T-helper 17 cell (primary cell): Measurements from ENCODE around the gene ELAC2. TPM values are rescaled to one million over a fixed set of nuclear protein-coding genes. Genes with fewer than 3 reads are reported as not detected.

Source experiments
- ATAC-seq: fragments of 150-1000 bp; cut with Tn5 transposase; 2 replicates; pipeline ENCODE4 v1.10.0; 2021; ENCODE audit warnings: mild to moderate bottlenecking, moderate library complexity
- DNase-seq, 3 donors: peaks; one replicate each; pipeline versions ENCODE4 v3.0.0 to v3.0.0-alpha.2; 2020 to 2021
- H3K9me3 ChIP-seq: one replicate; pipeline ENCODE4 v1.7.0; 2013; ENCODE audit warnings: low read length, mild to moderate bottlenecking; ENCODE audit not compliant: control insufficient read depth, poor library complexity, severe bottlenecking
- H3K27ac Mint-ChIP-seq: one replicate; pipeline ENCODE4 v1.8.0; 2022; ENCODE audit warnings: mild to moderate bottlenecking, moderate library complexity, mixed read lengths
- H3K27me3 Mint-ChIP-seq: one replicate; pipeline ENCODE4 v1.8.0; 2022; ENCODE audit warnings: mixed read lengths
- H3K36me3 Mint-ChIP-seq: one replicate; pipeline ENCODE4 v1.8.0; 2022; ENCODE audit warnings: low read depth, mixed read lengths
- H3K4me1 Mint-ChIP-seq: one replicate; pipeline ENCODE4 v1.8.0; 2022; ENCODE audit warnings: mild to moderate bottlenecking, mixed read lengths
- H3K4me3 Mint-ChIP-seq: one replicate; pipeline ENCODE4 v1.8.0; 2022; ENCODE audit warnings: mild to moderate bottlenecking, moderate library complexity, mixed read lengths
- total RNA-seq, 4 donors: library from RNA in 2 of 4; stranded (reverse) in 2 of 4; gene quantifications; one replicate each; pipeline ENCODE4 v1.2.3 and lab custom pipeline; 2022 to 2026

Gene ELAC2
- total RNA-seq, 2 donors from 2014 or later, result 48.8 to 62.9 TPM

GRCh38 chr17:13004336-13004735 is 13.5 kb downstream of the ELAC2 start:
- H3K36me3 Mint-ChIP-seq, result peaks cover 7% of the 10 kb centered on the region
- peak overlapping the region; percentile 84 for H3K27ac Mint-ChIP-seq
- H3K27me3 Mint-ChIP-seq, result no peaks in the 10 kb centered on the region
- peaks cover 4% of the 10 kb centered on the region for H3K4me1 Mint-ChIP-seq
- no peaks in the 10 kb centered on the region for H3K9me3 ChIP-seq
- no peak for ATAC-seq
- no peak for DNase-seq
- no peak overlapping the region for H3K4me3 Mint-ChIP-seq

DNA sequence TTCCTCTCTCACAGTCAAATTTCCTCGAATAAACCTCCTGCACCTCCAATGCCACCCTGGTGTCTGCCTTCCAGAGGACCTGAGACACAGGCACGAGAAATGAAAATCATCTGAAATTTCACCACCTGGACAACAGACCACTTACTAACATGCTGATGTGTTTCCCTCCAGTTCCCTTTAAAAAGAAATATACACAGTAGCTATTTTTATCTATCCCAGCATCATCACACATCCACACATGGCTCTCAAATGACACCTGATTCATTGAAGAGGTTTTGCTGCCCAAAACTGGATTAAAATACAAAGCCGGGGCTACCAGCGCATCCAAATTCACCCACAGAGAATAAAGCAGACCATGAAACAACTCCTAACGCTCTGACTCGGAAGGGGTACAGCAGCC is 13.9 kb downstream of the ELAC2 start:
- no peaks in the 10 kb centered on the region for H3K27me3 Mint-ChIP-seq
- H3K27ac Mint-ChIP-seq, result peak overlapping the region; percentile 84
- H3K36me3 Mint-ChIP-seq, result peaks cover 7% of the 10 kb centered on the region
- DNase-seq, result no peak
- H3K4me3 Mint-ChIP-seq, result no peak overlapping the region
- H3K9me3 ChIP-seq, result no peaks in the 10 kb centered on the region
- peaks cover 4% of the 10 kb centered on the region for H3K4me1 Mint-ChIP-seq
- no peak for ATAC-seq

DNA sequence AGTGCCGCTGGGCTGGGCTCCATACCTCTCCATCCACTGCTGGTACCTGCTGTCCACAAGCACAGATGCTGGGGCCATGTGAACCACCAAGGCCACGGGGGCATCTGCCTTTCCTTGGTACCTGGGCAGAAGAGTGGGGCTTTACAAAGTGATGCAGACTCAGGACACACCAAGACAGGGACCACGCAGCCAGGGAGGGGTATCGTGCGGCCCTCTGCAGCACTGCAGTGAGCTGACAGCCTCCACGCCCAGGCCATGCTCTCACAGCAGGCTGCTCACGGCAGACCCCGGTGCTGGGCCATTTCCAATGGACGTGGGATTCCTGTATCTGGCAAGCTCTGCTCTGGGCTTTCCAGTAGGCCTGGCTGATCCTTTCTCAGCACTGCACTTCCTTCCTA is 14.4 kb downstream of the ELAC2 start:
- Mint-ChIP-seq H3K4me3 (no peak overlapping the region), H3K27ac (peak overlapping the region; percentile 84), H3K36me3 (peaks cover 4% of the 10 kb centered on the region), H3K27me3 (no peaks in the 10 kb centered on the region), H3K4me1 (peaks cover 4% of the 10 kb centered on the region)
- no peak for DNase-seq
- H3K9me3 ChIP-seq, result no peaks in the 10 kb centered on the region
- ATAC-seq, result peak; percentile 16

DNA sequence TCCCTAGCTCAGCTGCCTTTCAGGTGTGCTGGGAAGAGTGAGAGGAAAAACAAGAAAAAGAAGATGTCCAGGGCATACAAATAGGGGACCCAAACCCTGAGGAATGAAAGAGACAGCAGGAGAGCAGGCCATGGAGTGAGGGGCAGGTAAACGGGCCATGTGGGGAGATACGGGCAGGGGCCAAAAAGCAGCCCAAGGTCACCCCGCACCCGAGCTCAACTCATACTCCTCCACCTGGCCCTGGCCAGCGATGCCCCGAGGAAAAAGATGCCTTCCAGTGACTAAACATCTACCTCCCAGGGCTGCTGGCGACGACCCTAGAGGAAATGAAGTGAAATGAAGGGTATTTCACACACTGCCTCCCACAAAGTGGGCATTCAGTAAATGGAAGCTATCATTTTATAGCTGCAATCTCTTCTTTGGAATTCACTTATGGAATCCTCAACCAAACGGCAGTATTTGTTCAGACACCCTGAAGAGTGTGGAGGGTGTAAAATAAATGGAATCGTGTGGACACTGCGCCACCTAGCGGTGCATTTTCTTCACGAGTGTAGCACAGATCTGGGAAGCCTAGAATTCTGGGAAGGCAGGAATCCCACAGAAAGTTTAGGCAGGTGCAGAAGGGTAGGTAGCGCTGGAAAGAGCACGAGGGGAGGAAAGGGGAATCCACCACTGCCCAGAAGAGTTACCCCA is 14.9 kb downstream of the ELAC2 start:
- Mint-ChIP-seq H3K27me3 (no peaks in the 10 kb centered on the region), H3K27ac (no peak overlapping the region), H3K4me3 (no peak overlapping the region), H3K4me1 (peaks cover 4% of the 10 kb centered on the region), H3K36me3 (peaks cover 4% of the 10 kb centered on the region)
- ATAC-seq (peak; percentile 54), DNase-seq (peak in 2 of 3 donors; percentile 26 to 27)
- H3K9me3 ChIP-seq, result no peaks in the 10 kb centered on the region

DNA sequence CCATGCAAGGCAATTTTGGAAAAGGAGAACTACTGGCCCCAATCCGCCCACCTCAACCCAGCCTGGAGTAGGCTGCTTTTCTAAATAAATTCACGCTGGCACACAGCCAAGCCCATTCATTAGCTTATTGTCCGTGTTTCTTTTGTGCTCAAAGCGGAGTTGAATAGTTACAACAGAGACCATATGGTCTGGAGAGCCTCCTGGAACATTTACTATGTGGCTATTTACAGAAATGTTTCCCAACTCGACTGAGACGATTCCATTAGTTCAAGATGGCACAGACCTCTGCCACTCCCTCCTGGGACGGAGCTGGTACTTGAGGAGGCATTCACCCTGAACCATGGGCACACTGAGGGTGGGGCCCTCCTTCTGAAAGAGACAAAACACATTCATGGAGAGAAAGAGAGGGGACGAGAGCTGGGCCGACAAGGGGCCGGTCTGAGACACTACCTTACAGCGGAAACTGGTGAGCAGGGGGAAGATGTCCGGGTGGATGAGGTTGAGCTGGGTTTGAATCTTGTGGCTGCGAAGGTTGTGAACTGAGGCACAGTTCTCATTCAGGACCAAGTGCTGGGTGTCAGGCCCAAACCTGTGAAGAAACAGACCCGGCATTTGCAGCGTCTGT is 15.7 kb downstream of the ELAC2 start:
- Mint-ChIP-seq H3K4me1 (peaks cover 4% of the 10 kb centered on the region), H3K36me3 (peaks cover 7% of the 10 kb centered on the region), H3K27me3 (no peaks in the 10 kb centered on the region), H3K4me3 (no peak overlapping the region), H3K27ac (no peak overlapping the region)
- no peaks in the 10 kb centered on the region for H3K9me3 ChIP-seq
- DNase-seq, result no peak
- ATAC-seq, result no peak

GRCh38 chr17:13000561-13000960 is 17.3 kb downstream of the ELAC2 start:
- no peak for ATAC-seq
- peaks cover 4% of the 10 kb centered on the region for H3K4me1 Mint-ChIP-seq
- no peak overlapping the region for H3K27ac Mint-ChIP-seq
- no peak for DNase-seq
- H3K4me3 Mint-ChIP-seq, result no peak overlapping the region
- H3K9me3 ChIP-seq, result no peaks in the 10 kb centered on the region
- no peaks in the 10 kb centered on the region for H3K27me3 Mint-ChIP-seq
- H3K36me3 Mint-ChIP-seq, result peaks cover 7% of the 10 kb centered on the region

- peaks cover 2% of the 10 kb centered on the region for H3K4me1 Mint-ChIP-seq
- no peak overlapping the region for H3K27ac Mint-ChIP-seq
- DNase-seq (no peak), ATAC-seq (no peak)
- H3K36me3 Mint-ChIP-seq, result peaks cover 7% of the 10 kb centered on the region
- no peaks in the 10 kb centered on the region for H3K9me3 ChIP-seq
- no peak overlapping the region for H3K4me3 Mint-ChIP-seq
- no peaks in the 10 kb centered on the region for H3K27me3 Mint-ChIP-seq
Measured at GRCh38 chr17:12998874-12999273, 19.0 kb downstream of the ELAC2 start.

DNA sequence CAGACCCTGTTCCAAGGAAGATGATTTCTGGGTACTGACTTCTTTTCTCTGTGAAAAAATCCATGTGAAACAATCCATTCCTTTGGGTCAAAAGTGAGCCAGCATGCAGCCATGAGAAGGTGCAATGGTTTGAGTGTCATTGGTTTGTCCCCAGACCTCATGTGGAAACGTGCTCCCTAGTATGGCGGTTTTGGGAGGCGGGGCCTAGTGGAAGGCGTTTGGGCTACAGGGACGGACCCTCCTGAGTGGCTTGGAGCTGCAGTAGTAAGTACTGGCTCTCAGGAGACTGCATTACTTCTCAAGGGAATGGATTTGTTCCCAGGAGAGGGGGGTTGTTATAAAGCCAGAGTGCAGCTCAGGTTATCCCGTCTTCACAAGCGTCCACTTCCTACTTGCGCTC is 19.4 kb downstream of the ELAC2 start:
- no peaks in the 10 kb centered on the region for H3K9me3 ChIP-seq
- peaks cover 5% of the 10 kb centered on the region for H3K36me3 Mint-ChIP-seq
- DNase-seq (no peak), ATAC-seq (no peak)
- no peaks in the 10 kb centered on the region for H3K27me3 Mint-ChIP-seq
- H3K4me3 Mint-ChIP-seq, result no peak overlapping the region
- H3K4me1 Mint-ChIP-seq, result no peaks in the 10 kb centered on the region
- no peak overlapping the region for H3K27ac Mint-ChIP-seq

DNA sequence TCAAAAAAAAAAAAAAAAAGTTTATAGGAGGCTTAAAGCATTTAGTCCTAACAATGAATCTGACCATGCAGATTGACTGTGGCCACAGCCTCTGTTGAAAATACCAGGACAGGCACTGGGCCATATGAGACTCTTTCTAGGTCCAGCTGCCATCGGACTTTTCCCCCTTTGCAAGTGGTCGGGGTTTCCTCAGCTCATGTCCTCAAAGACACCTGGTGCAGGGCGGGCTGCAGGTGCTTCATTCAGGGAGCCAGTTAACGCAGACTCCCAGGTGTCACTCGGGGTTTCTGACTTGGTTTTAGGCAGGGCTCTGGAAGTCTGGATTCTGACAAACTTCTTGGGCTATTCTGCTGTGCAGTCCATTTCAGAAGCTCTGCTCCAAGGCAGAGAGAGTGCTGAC is 20.9 kb downstream of the ELAC2 start:
- no peak for ATAC-seq
- H3K36me3 Mint-ChIP-seq, result peaks cover 10% of the 10 kb centered on the region
- no peaks in the 10 kb centered on the region for H3K27me3 Mint-ChIP-seq
- no peaks in the 10 kb centered on the region for H3K4me1 Mint-ChIP-seq
- no peak overlapping the region for H3K27ac Mint-ChIP-seq
- DNase-seq, result no peak
- H3K9me3 ChIP-seq, result no peaks in the 10 kb centered on the region
- H3K4me3 Mint-ChIP-seq, result no peak overlapping the region

DNA sequence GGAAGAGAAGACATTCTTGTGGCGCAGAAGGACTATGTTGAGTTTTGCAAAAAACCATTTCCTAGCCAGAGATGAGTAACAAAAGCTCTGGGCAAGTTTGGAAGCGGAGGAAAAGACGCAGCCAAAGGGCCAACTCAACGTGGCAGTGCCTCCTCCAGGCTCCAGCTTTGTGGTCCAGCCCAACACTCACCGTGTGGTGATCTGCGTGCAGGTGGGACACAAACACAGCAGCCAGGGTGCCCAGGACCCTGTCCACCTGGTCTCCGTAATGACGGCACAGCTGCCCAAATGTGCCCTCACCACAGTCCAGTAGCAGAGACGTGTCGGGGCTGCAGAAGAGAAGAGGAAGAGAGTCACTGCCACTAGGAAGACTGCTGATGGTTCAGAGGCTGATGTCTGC is 21.5 kb downstream of the ELAC2 start:
- Mint-ChIP-seq H3K36me3 (peaks cover 13% of the 10 kb centered on the region), H3K4me1 (no peaks in the 10 kb centered on the region), H3K27me3 (no peaks in the 10 kb centered on the region), H3K27ac (no peak overlapping the region), H3K4me3 (no peak overlapping the region)
- no peaks in the 10 kb centered on the region for H3K9me3 ChIP-seq
- DNase-seq (no peak), ATAC-seq (no peak)

GRCh38 chr17:12995896-12996295 is 21.9 kb downstream of the ELAC2 start:
- no peaks in the 10 kb centered on the region for H3K9me3 ChIP-seq
- H3K27me3 Mint-ChIP-seq, result no peaks in the 10 kb centered on the region
- H3K27ac Mint-ChIP-seq, result no peak overlapping the region
- H3K36me3 Mint-ChIP-seq, result peaks cover 13% of the 10 kb centered on the region
- DNase-seq (no peak), ATAC-seq (no peak)
- no peaks in the 10 kb centered on the region for H3K4me1 Mint-ChIP-seq
- H3K4me3 Mint-ChIP-seq, result no peak overlapping the region

DNA sequence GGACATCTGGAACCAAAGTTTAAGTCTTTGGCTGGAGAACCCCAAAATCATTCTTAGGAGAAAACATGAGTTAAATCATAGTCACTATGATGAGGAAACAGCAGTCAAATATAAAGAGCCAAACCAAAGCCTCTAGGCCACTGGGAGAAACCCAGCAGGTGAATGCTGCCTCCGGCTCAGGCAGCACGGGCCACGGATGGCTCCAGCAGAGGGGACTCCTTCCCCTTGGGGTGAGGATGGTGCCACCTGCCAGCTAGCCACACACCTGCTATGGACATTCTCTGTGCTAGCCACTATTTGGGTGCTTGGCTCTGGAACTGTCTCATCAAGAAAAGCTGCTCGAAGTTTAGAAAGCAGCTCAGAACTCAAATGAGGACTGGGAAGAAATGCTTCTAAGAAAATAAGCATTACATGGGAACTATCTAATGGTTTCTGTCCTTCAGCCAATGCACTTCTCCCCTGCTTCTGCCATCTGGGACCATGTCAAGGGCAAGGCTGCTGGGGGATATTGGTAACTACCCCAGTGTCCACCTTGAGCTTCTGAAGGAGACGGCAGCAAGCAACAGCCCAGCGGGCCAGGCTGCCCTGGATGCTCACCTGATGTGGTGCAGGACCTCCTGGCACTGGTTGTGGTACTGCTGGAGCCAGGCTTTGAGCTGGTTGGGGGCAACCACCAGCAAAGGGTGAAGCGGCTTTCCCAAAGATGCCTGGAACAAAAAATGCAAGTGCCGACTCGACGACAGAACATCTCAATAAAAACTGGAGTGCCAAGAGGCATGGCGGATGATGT is 22.5 kb downstream of the ELAC2 start:
- no peaks in the 10 kb centered on the region for H3K9me3 ChIP-seq
- no peak for DNase-seq
- no peaks in the 10 kb centered on the region for H3K27me3 Mint-ChIP-seq
- H3K4me1 Mint-ChIP-seq, result no peaks in the 10 kb centered on the region
- H3K27ac Mint-ChIP-seq, result no peak overlapping the region
- ATAC-seq, result no peak
- H3K4me3 Mint-ChIP-seq, result no peak overlapping the region
- peaks cover 13% of the 10 kb centered on the region for H3K36me3 Mint-ChIP-seq

DNA sequence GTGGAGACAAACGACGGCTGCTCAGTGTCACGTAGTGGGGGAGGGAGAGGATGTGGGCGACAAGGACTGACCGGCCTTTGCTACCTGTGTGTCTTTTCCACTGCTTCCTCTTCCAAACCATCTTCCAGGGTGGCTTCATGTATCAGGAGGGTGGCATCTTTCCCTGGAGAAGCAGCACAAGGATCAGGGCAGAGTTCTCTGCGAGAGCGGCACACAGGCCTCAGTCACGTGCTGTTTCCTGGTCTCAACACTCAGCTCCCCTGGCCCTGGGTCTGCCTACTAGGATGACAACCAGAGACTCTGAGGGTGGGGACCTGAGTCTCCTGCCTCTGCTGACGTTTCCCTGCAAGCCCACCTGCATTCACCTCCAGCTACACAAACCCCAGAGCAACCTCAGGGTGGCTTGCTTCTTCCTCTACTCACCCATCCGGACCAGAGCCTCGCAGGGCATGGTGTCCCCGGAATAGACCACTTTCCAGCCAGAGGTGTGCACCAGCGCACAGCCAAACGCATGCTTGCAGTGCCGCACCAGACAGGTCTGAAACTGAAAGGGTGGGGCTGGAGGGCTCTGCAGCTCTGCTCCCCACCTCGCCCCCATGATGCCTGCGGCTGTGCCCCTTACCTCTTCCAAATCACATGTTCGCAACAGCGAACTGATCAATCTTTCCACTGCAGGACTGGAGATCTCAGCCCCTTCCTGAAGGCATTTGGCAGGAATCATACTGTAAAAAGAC is 23.3 kb downstream of the ELAC2 start:
- Mint-ChIP-seq H3K4me1 (no peaks in the 10 kb centered on the region), H3K4me3 (no peak overlapping the region)

More for the DNA sequence above, 23.3 kb downstream of the ELAC2 start:
- peak overlapping the region; percentile 41 for H3K27ac Mint-ChIP-seq
- peaks cover 13% of the 10 kb centered on the region for H3K36me3 Mint-ChIP-seq
- ATAC-seq (no peak), DNase-seq (no peak)
- no peaks in the 10 kb centered on the region for H3K9me3 ChIP-seq
- H3K27me3 Mint-ChIP-seq, result no peaks in the 10 kb centered on the region
